H9 (cell line): ENCODE measurements around the gene ITGAE. TPM values are rescaled to one million over a fixed set of nuclear protein-coding genes. Genes with fewer than 3 reads are reported as not detected.

Experiments used
- DNase-seq: peaks from one replicate; pipeline ENCODE4 v3.0.0-alpha.2; 2017
- H2AFZ ChIP-seq: one replicate; pipeline ENCODE4 v1.6.1; 2013; ENCODE audit warnings: mild to moderate bottlenecking, low read length, control low read depth, moderate library complexity
- H2AK5ac ChIP-seq: 2 replicates; pipeline ENCODE4 v1.6.1; 2013; ENCODE audit warnings: low read length, control low read depth, mixed read lengths; ENCODE audit not compliant: insufficient read length
- H2BK120ac ChIP-seq: one replicate; pipeline ENCODE4 v1.6.1; 2013; ENCODE audit warnings: low read depth, mild to moderate bottlenecking, low read length, control low read depth, inconsistent platforms; ENCODE audit not compliant: poor library complexity, severe bottlenecking
- H2BK12ac ChIP-seq: 2 replicates; pipeline ENCODE4 v1.6.1; 2013; ENCODE audit warnings: low read length, control low read depth, mixed read lengths, low read depth; ENCODE audit not compliant: insufficient read length
- H2BK15ac ChIP-seq: 2 replicates; pipeline ENCODE4 v1.6.1; 2013; ENCODE audit warnings: low read depth, low read length, control low read depth
- H2BK20ac ChIP-seq: one replicate; pipeline ENCODE4 v1.6.1; 2013; ENCODE audit warnings: low read depth, mild to moderate bottlenecking, low read length, control low read depth, inconsistent platforms; ENCODE audit not compliant: poor library complexity, severe bottlenecking
- H2BK5ac ChIP-seq: 2 replicates; pipeline ENCODE4 v1.6.1; 2013; ENCODE audit warnings: low read length, control low read depth, mixed read lengths; ENCODE audit not compliant: insufficient read length
- H3K14ac ChIP-seq: 2 replicates; pipeline ENCODE4 v1.6.1; 2013; ENCODE audit warnings: low read length, control low read depth; ENCODE audit not compliant: insufficient read depth
- H3K18ac ChIP-seq: 2 replicates; pipeline ENCODE4 v1.6.1; 2013; ENCODE audit warnings: low read depth, mild to moderate bottlenecking, mixed read lengths, low read length, control low read depth; ENCODE audit not compliant: insufficient read length
- H3K23ac ChIP-seq: 2 replicates; pipeline ENCODE4 v1.6.1; 2013; ENCODE audit warnings: low read length, control low read depth, mixed read lengths, low read depth; ENCODE audit not compliant: insufficient read length
- H3K23me2 ChIP-seq: 2 replicates; pipeline ENCODE4 v1.6.1; 2013; ENCODE audit warnings: low read depth, mild to moderate bottlenecking, mixed read lengths, low read length, control low read depth; ENCODE audit not compliant: insufficient read length, poor library complexity, severe bottlenecking
- H3K27ac ChIP-seq: 2 replicates; pipeline ENCODE4 v1.5.1; 2013; ENCODE audit warnings: low read length, control low read depth, mixed read lengths, low read depth; ENCODE audit not compliant: insufficient read length
- H3K27me3 ChIP-seq: 2 replicates; pipeline ENCODE4 v1.6.1; 2013; ENCODE audit warnings: low read length, control low read depth, inconsistent platforms; ENCODE audit not compliant: insufficient read depth
- H3K4ac ChIP-seq: 2 replicates; pipeline ENCODE4 v1.6.1; 2013; ENCODE audit warnings: low read depth, mild to moderate bottlenecking, control low read depth, inconsistent platforms, low read length, moderate library complexity
- H3K4me1 ChIP-seq: 2 replicates; pipeline ENCODE4 v1.6.1; 2013; ENCODE audit warnings: low read length, control low read depth, inconsistent platforms; ENCODE audit not compliant: insufficient read depth
- H3K4me2 ChIP-seq: 2 replicates; pipeline ENCODE4 v1.6.1; 2013; ENCODE audit warnings: low read length, control low read depth, mixed read lengths; ENCODE audit not compliant: insufficient read length, insufficient read depth
- H3K56ac ChIP-seq: 2 replicates; pipeline ENCODE4 v1.6.1; 2013; ENCODE audit warnings: low read depth, mild to moderate bottlenecking, mixed read lengths, low read length, control low read depth; ENCODE audit not compliant: insufficient read length
- H3K79me1 ChIP-seq: 2 replicates; pipeline ENCODE4 v1.6.1; 2013; ENCODE audit warnings: low read depth, mild to moderate bottlenecking, moderate library complexity, low read length, control low read depth, inconsistent platforms; ENCODE audit not compliant: insufficient read depth, poor library complexity, severe bottlenecking
- H3K79me2 ChIP-seq: 2 replicates; pipeline ENCODE4 v1.6.1; 2013; ENCODE audit warnings: low read length, control low read depth, inconsistent platforms; ENCODE audit not compliant: insufficient read depth
- H3K9ac ChIP-seq: 2 replicates; pipeline ENCODE4 v1.6.1; 2013; ENCODE audit warnings: low read length, control low read depth, mixed read lengths; ENCODE audit not compliant: insufficient read length; ENCODE audit errors: extremely low read depth
- H3K9me3 ChIP-seq: one replicate; pipeline ENCODE4 v1.6.1; 2013; ENCODE audit warnings: low read depth, low read length, inconsistent platforms; ENCODE audit not compliant: control insufficient read depth
- H3T11ph ChIP-seq: one replicate; pipeline ENCODE4 v1.6.1; 2013; ENCODE audit warnings: mild to moderate bottlenecking, low read length, control low read depth, inconsistent platforms
- H4K20me1 ChIP-seq: one replicate; pipeline ENCODE4 v1.6.1; 2013; ENCODE audit not compliant: control insufficient read depth, insufficient read length, insufficient read depth
- H4K5ac ChIP-seq: 2 replicates; pipeline ENCODE4 v1.6.1; 2013; ENCODE audit warnings: low read depth, mild to moderate bottlenecking, mixed read lengths, low read length, control low read depth; ENCODE audit not compliant: insufficient read length
- H4K8ac ChIP-seq: replicated peaks from 2 replicates; pipeline ENCODE4 v1.6.1; 2013; ENCODE audit warnings: low read length, control low read depth, mixed read lengths, low read depth; ENCODE audit not compliant: insufficient read length
- H4K91ac ChIP-seq: 2 replicates; pipeline ENCODE4 v1.6.1; 2013; ENCODE audit warnings: low read depth, mild to moderate bottlenecking, moderate library complexity, mixed read lengths, low read length, control low read depth; ENCODE audit not compliant: insufficient read length
- H3K27ac Mint-ChIP-seq, 3 experiments: 2 replicates in 2 of 3; 3 replicates in 1 of 3; pipeline ENCODE4 v1.8.0; 2020 to 2021; ENCODE audit warnings: mixed read lengths in 3 of 3, mild to moderate bottlenecking in 1 of 3, moderate library complexity in 1 of 3
- H3K27me3 Mint-ChIP-seq: 2 replicates; pipeline ENCODE4 v1.8.0; 2021; ENCODE audit warnings: low read depth, mild to moderate bottlenecking, moderate library complexity, mixed read lengths
- H3K36me3 Mint-ChIP-seq, 3 experiments: 2 replicates in 2 of 3; 3 replicates in 1 of 3; pipeline ENCODE4 v1.8.0; 2020 to 2021; ENCODE audit warnings: low read depth in 3 of 3, mixed read lengths in 3 of 3; ENCODE audit not compliant: insufficient read depth in 1 of 3
- H3K4me1 Mint-ChIP-seq, 2 experiments: 2 replicates each; pipeline ENCODE4 v1.8.0; 2020; ENCODE audit warnings: mixed read lengths in 2 of 2
- H3K4me3 Mint-ChIP-seq, 2 experiments: 2 replicates in 1 of 2; 3 replicates in 1 of 2; pipeline ENCODE4 v1.8.0; 2020 to 2021; ENCODE audit warnings: mild to moderate bottlenecking in 2 of 2, mixed read lengths in 2 of 2, moderate library complexity in 1 of 2
- H3K9me3 Mint-ChIP-seq, 2 experiments: 2 replicates in 1 of 2; 3 replicates in 1 of 2; pipeline ENCODE4 v1.8.0; 2020; ENCODE audit warnings: mild to moderate bottlenecking in 2 of 2, mixed read lengths in 2 of 2, moderate library complexity in 1 of 2
- CTCF ChIP-seq: fragments of 200-600 bp; sonication (generic); conservative IDR thresholded peaks from 3 replicates; pipeline ENCODE4 v1.8.0; 2021; ENCODE audit warnings: antibody characterized with exemption, mild to moderate bottlenecking
- WGBS: extraction: QIAGEN DNeasy Blood & Tissue Kit; methylation state at CpG from one replicate; pipeline ENCODE4 v1.1.7; 2013; ENCODE audit warnings: missing lambda C conversion rate, low lambda C conversion rate, mixed read lengths; ENCODE audit not compliant: insufficient read length; ENCODE audit errors: extremely low coverage; 5-methylcytosine and 5-hydroxymethylcytosine counted together
- total RNA-seq: library from RNA; stranded (reverse); gene quantifications from 2 replicates; pipeline ENCODE4 v1.2.1, GENCODE V29; 2021

ITGAE gene
- total RNA-seq, 1 experiment from 2014 or later, result 23.5 TPM

GRCh38 chr17:3682033-3682432, 119.0 kb downstream of the ITGAE start:
- Histone ChIP-seq H3K79me1 (no peaks in the 10 kb centered on the region), H3K27ac (no peak overlapping the region), H3K56ac (no peak overlapping the region), H2BK12ac (no peak overlapping the region), H2BK20ac (no peak overlapping the region), H2AFZ (no peak overlapping the region), H3K4me2 (no peak overlapping the region), H3K23ac (no peak overlapping the region), H4K91ac (no peak overlapping the region), H3K4ac (no peak overlapping the region), H3K23me2 (no peaks in the 10 kb centered on the region), H3K14ac (no peak overlapping the region), H3K9ac (no peak overlapping the region), H2BK15ac (no peak overlapping the region), H2BK5ac (no peak overlapping the region), H3T11ph (no peak overlapping the region), H2AK5ac (no peak overlapping the region), H3K79me2 (no peaks in the 10 kb centered on the region), H3K9me3 (no peaks in the 10 kb centered on the region), H4K8ac (no peak overlapping the region), H4K20me1 (no peaks in the 10 kb centered on the region), H3K4me1 (no peaks in the 10 kb centered on the region), H3K27me3 (no peaks in the 10 kb centered on the region), H4K5ac (no peak overlapping the region), H2BK120ac (no peak overlapping the region), H3K18ac (no peak overlapping the region)
- no peak for TF ChIP-seq CTCF
- Mint-ChIP-seq H3K4me1 (peaks cover 7 to 20% of the 10 kb centered on the region in 2 experiments), H3K36me3 (no peaks in the 10 kb centered on the region; a peak in 1 of 7 replicates), H3K9me3 (no peaks in the 10 kb centered on the region), H3K27ac (no peak overlapping the region; a peak in 1 of 7 replicates), H3K4me3 (no peak overlapping the region), H3K27me3 (peaks cover 4% of the 10 kb centered on the region; the same call in 1 of the 2 replicates)
- DNase-seq, result peak; percentile 28
- no CpG with 5 or more reads among the region's 12 CpGs for WGBS
